ENCODE results near the gene DNM3.
A peak's percentile ranks its signal among the peaks of the same experiment; 100 is the strongest.

Gene DNM3

DNA sequence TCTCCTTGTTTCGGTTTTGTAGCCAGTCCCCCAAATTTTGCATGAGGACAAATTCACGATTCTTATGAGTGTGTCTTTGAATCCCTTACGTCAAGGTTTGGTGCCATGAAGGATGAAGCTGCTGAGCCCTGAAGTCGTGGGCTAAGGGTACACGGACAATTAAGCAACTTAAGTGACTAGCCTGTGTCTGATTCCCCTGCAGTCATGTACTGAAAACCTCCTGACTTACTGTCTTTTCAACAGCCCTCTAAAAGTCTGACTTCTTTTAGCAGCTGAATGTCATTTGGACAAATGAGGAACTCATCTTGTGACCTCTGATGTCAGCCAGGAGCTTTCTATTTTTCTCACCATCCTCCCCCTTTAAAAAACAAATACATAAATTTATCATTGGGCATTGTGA is 552.1 kb downstream of the DNM3 start:
- H3K4me3 ChIP-seq (ENCODE audit: low read depth in 1 of 2, low read length in 2 of 2), result no peak overlapping the region
- no peak overlapping the region for H3K9ac ChIP-seq (ENCODE audit: low read depth in 1 of 2, low read length in 2 of 2)
- H3K27me3 ChIP-seq (ENCODE audit: control insufficient read depth in 1 of 2, insufficient read depth in 2 of 2, low read length in 2 of 2), result no peaks in the 10 kb centered on the region
- no peaks in the 10 kb centered on the region for H3K36me3 ChIP-seq (ENCODE audit: control insufficient read depth in 1 of 2, insufficient read depth in 2 of 2, low read length in 2 of 2)
- H3K9me3 ChIP-seq (ENCODE audit: control insufficient read depth in 1 of 2, low read length in 2 of 2), result no peaks in the 10 kb centered on the region
- no peak overlapping the region for H3K27ac ChIP-seq (ENCODE audit: low read depth, low read length)
- H3K4me1 ChIP-seq (ENCODE audit: control insufficient read depth in 1 of 2, insufficient read depth in 2 of 2, low read length in 2 of 2), result peaks cover 9 to 11% of the 10 kb centered on the region in 2 donors

- Histone ChIP-seq H3K27ac (ENCODE audit: low read depth, low read length) (peak overlapping the region; percentile 13), H3K9me3 (ENCODE audit: control insufficient read depth in 1 of 2, low read length in 2 of 2) (no peaks in the 10 kb centered on the region), H3K4me3 (ENCODE audit: low read depth in 1 of 2, low read length in 2 of 2) (peak overlapping the region in 1 of 2 donors; percentile 53), H3K9ac (ENCODE audit: low read depth in 1 of 2, low read length in 2 of 2) (no peak overlapping the region), H3K27me3 (ENCODE audit: control insufficient read depth in 1 of 2, insufficient read depth in 2 of 2, low read length in 2 of 2) (no peaks in the 10 kb centered on the region), H3K36me3 (ENCODE audit: control insufficient read depth in 1 of 2, insufficient read depth in 2 of 2, low read length in 2 of 2) (no peaks in the 10 kb centered on the region), H3K4me1 (ENCODE audit: control insufficient read depth in 1 of 2, insufficient read depth in 2 of 2, low read length in 2 of 2) (peaks cover 11% of the 10 kb centered on the region in 2 donors)
Measured at GRCh38 chr1:172394141-172394751, 552.9 kb downstream of the DNM3 start.

GRCh38 chr1:172394811-172395210 is 553.5 kb downstream of the DNM3 start:
- no peaks in the 10 kb centered on the region for H3K9me3 ChIP-seq (ENCODE audit: control insufficient read depth in 1 of 2, low read length in 2 of 2)
- no peak overlapping the region for H3K4me3 ChIP-seq (ENCODE audit: low read depth in 1 of 2, low read length in 2 of 2)
- H3K36me3 ChIP-seq (ENCODE audit: control insufficient read depth in 1 of 2, insufficient read depth in 2 of 2, low read length in 2 of 2), result no peaks in the 10 kb centered on the region
- H3K27ac ChIP-seq (ENCODE audit: low read depth, low read length), result no peak overlapping the region
- H3K27me3 ChIP-seq (ENCODE audit: control insufficient read depth in 1 of 2, insufficient read depth in 2 of 2, low read length in 2 of 2), result no peaks in the 10 kb centered on the region
- no peak overlapping the region for H3K9ac ChIP-seq (ENCODE audit: low read depth in 1 of 2, low read length in 2 of 2)
- H3K4me1 ChIP-seq (ENCODE audit: control insufficient read depth in 1 of 2, insufficient read depth in 2 of 2, low read length in 2 of 2), result peaks cover 11 to 13% of the 10 kb centered on the region in 2 donors

DNA sequence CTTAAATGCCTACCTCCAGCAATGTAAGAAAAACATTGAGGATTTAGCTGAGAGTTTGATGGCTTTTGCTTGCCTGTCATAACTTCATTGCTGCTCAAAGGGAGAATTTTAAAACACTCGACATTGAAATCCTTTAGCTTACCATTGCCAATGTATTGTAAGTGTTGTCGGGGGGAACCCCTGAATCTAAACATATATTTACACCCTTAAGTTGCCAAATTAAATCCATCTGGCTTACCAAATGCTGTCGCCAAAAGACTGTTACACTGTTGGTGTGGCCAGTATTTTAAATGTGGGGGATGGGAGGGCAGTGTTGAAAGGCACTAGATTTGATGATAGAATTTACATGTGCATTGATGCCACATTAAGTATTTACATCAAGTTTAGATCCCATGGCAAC is 554.3 kb downstream of the DNM3 start:
- H3K4me1 ChIP-seq (ENCODE audit: control insufficient read depth in 1 of 2, insufficient read depth in 2 of 2, low read length in 2 of 2), result peaks cover 11 to 18% of the 10 kb centered on the region in 2 donors
- no peak overlapping the region for H3K27ac ChIP-seq (ENCODE audit: low read depth, low read length)
- H3K9me3 ChIP-seq (ENCODE audit: control insufficient read depth in 1 of 2, low read length in 2 of 2), result no peaks in the 10 kb centered on the region
- no peaks in the 10 kb centered on the region for H3K36me3 ChIP-seq (ENCODE audit: control insufficient read depth in 1 of 2, insufficient read depth in 2 of 2, low read length in 2 of 2)
- H3K4me3 ChIP-seq (ENCODE audit: low read depth in 1 of 2, low read length in 2 of 2), result no peak overlapping the region
- H3K27me3 ChIP-seq (ENCODE audit: control insufficient read depth in 1 of 2, insufficient read depth in 2 of 2, low read length in 2 of 2), result no peaks in the 10 kb centered on the region
- H3K9ac ChIP-seq (ENCODE audit: low read depth in 1 of 2, low read length in 2 of 2), result no peak overlapping the region

- Histone ChIP-seq H3K36me3 (ENCODE audit: control insufficient read depth in 1 of 2, insufficient read depth in 2 of 2, low read length in 2 of 2) (no peaks in the 10 kb centered on the region), H3K9me3 (ENCODE audit: control insufficient read depth in 1 of 2, low read length in 2 of 2) (no peaks in the 10 kb centered on the region), H3K4me3 (ENCODE audit: low read depth in 1 of 2, low read length in 2 of 2) (no peak overlapping the region), H3K27me3 (ENCODE audit: control insufficient read depth in 1 of 2, insufficient read depth in 2 of 2, low read length in 2 of 2) (no peaks in the 10 kb centered on the region), H3K27ac (ENCODE audit: low read depth, low read length) (no peak overlapping the region), H3K4me1 (ENCODE audit: control insufficient read depth in 1 of 2, insufficient read depth in 2 of 2, low read length in 2 of 2) (peaks cover 11 to 18% of the 10 kb centered on the region in 2 donors), H3K9ac (ENCODE audit: low read depth in 1 of 2, low read length in 2 of 2) (no peak overlapping the region)
Measured at GRCh38 chr1:172397221-172397620, 555.9 kb downstream of the DNM3 start.

DNA sequence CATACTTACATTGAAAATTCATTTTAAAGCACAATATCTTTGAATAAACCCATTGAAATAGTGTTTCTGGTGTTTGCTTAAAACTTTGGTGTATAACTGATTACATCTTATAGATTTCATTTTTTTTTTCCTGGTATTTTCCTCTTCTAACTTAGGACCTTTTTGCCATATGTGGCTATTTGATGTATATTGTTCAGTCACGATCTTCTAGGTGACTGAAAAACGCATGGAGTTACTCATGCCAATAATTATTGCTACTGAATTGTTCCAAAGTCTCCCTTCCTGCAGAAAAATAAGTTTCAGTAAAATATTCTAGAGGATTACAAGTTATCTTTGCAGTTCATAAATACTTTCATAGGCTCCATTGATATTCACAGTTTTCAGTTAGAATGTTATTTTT is 556.3 kb downstream of the DNM3 start:
- Histone ChIP-seq H3K4me3 (ENCODE audit: low read depth in 1 of 2, low read length in 2 of 2) (no peak overlapping the region), H3K4me1 (ENCODE audit: control insufficient read depth in 1 of 2, insufficient read depth in 2 of 2, low read length in 2 of 2) (peaks cover 11 to 18% of the 10 kb centered on the region in 2 donors), H3K27me3 (ENCODE audit: control insufficient read depth in 1 of 2, insufficient read depth in 2 of 2, low read length in 2 of 2) (no peaks in the 10 kb centered on the region), H3K9ac (ENCODE audit: low read depth in 1 of 2, low read length in 2 of 2) (no peak overlapping the region), H3K27ac (ENCODE audit: low read depth, low read length) (no peak overlapping the region), H3K36me3 (ENCODE audit: control insufficient read depth in 1 of 2, insufficient read depth in 2 of 2, low read length in 2 of 2) (no peaks in the 10 kb centered on the region), H3K9me3 (ENCODE audit: control insufficient read depth in 1 of 2, low read length in 2 of 2) (no peaks in the 10 kb centered on the region)

DNA sequence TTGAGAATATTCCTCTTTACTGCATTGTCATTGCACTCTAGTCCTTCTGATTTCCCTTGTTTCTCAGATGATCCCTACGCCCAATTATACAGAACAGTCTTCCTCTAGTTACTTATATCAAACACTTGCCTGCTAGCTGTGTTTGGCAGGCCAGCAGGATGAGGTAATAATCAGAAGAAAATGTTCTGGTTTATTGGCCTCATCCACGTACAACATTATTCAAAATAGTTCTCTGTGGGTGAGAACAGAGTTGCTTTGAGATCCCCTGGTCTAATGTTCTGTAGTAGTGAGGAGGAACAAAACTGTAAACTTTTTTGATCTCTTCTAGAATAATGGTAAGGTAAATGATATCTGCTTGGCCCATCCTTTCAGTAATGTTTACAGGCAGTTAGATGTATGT is 556.9 kb downstream of the DNM3 start:
- no peaks in the 10 kb centered on the region for H3K27me3 ChIP-seq (ENCODE audit: control insufficient read depth in 1 of 2, insufficient read depth in 2 of 2, low read length in 2 of 2)
- H3K27ac ChIP-seq (ENCODE audit: low read depth, low read length), result no peak overlapping the region

GRCh38 chr1:172398970-172399755 is 557.9 kb downstream of the DNM3 start:
- H3K4me3 ChIP-seq (ENCODE audit: low read depth in 1 of 2, low read length in 2 of 2), result peak overlapping the region; percentile 33 to 62
- H3K27ac ChIP-seq (ENCODE audit: low read depth, low read length), result peak overlapping the region; percentile 32
- H3K9me3 ChIP-seq (ENCODE audit: control insufficient read depth in 1 of 2, low read length in 2 of 2), result no peaks in the 10 kb centered on the region
- no peaks in the 10 kb centered on the region for H3K27me3 ChIP-seq (ENCODE audit: control insufficient read depth in 1 of 2, insufficient read depth in 2 of 2, low read length in 2 of 2)
- peak overlapping the region; percentile 27 to 41 for H3K9ac ChIP-seq (ENCODE audit: low read depth in 1 of 2, low read length in 2 of 2)
- H3K4me1 ChIP-seq (ENCODE audit: control insufficient read depth in 1 of 2, insufficient read depth in 2 of 2, low read length in 2 of 2), result peaks cover 8 to 16% of the 10 kb centered on the region in 2 donors
- H3K36me3 ChIP-seq (ENCODE audit: control insufficient read depth in 1 of 2, insufficient read depth in 2 of 2, low read length in 2 of 2), result no peaks in the 10 kb centered on the region

More for the DNA sequence above, 556.9 kb downstream of the DNM3 start:
- Histone ChIP-seq H3K9ac (ENCODE audit: low read depth in 1 of 2, low read length in 2 of 2) (no peak overlapping the region), H3K9me3 (ENCODE audit: control insufficient read depth in 1 of 2, low read length in 2 of 2) (no peaks in the 10 kb centered on the region), H3K4me3 (ENCODE audit: low read depth in 1 of 2, low read length in 2 of 2) (no peak overlapping the region), H3K4me1 (ENCODE audit: control insufficient read depth in 1 of 2, insufficient read depth in 2 of 2, low read length in 2 of 2) (peaks cover 11 to 18% of the 10 kb centered on the region in 2 donors), H3K36me3 (ENCODE audit: control insufficient read depth in 1 of 2, insufficient read depth in 2 of 2, low read length in 2 of 2) (no peaks in the 10 kb centered on the region)

DNA sequence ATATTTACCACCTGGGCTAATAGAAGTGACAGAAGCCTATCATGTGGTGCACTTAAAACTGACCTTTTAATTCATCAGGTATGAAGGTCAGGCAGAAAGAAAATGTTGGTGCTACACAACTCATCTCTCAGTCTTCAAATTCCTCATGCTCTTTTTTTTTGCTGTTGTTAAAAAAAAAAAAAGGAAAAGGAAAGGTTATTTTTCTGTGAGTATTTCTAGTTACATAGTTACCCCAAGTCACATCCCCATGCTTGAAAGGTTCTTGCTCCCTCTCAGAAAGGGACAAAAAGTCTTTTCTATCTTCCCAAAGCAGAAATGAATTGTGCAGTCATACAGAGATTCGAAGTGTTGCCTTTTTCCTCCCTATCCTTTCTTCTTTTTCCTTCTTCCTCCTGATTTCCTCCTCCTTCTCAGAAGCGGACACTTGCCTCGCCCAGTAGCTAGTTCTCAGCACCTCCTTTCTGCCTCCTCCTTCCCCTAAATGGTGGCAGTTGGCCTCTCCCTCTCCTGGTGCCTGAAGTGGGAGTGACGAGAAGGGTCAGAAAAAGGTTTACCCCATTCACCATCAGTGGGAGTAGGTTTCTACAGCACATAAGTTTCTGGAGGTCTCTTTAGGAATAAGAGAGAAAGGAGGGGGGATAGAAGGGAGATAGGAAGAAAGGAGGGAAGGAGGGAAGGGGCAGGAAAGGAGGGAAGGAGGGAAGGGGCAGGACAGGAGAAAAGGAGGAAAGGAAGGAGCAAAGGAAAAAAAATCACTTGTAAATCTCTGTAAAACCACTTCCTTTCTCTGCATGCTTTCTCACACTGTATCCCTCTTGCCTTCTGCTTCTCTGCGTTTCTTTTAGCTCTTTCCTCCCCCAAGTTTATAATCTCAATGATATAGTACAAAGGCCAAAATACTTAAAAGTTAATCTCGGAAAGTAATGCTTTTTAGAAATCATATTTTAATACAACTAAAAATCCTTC is 558.7 kb downstream of the DNM3 start:
- H3K9ac ChIP-seq (ENCODE audit: low read depth in 1 of 2, low read length in 2 of 2), result no peak overlapping the region

GRCh38 chr1:172400722-172401105 is 559.4 kb downstream of the DNM3 start:
- H3K9ac ChIP-seq (ENCODE audit: low read depth in 1 of 2, low read length in 2 of 2), result no peak overlapping the region
- no peak overlapping the region for H3K27ac ChIP-seq (ENCODE audit: low read depth, low read length)
- H3K9me3 ChIP-seq (ENCODE audit: control insufficient read depth in 1 of 2, low read length in 2 of 2), result no peaks in the 10 kb centered on the region
- H3K27me3 ChIP-seq (ENCODE audit: control insufficient read depth in 1 of 2, insufficient read depth in 2 of 2, low read length in 2 of 2), result no peaks in the 10 kb centered on the region
- peaks cover 0 to 9% of the 10 kb centered on the region in 2 donors for H3K4me1 ChIP-seq (ENCODE audit: control insufficient read depth in 1 of 2, insufficient read depth in 2 of 2, low read length in 2 of 2)
- no peaks in the 10 kb centered on the region for H3K36me3 ChIP-seq (ENCODE audit: control insufficient read depth in 1 of 2, insufficient read depth in 2 of 2, low read length in 2 of 2)
- no peak overlapping the region for H3K4me3 ChIP-seq (ENCODE audit: low read depth in 1 of 2, low read length in 2 of 2)

More for the DNA sequence above, 558.7 kb downstream of the DNM3 start:
- Histone ChIP-seq H3K27ac (ENCODE audit: low read depth, low read length) (no peak overlapping the region), H3K9me3 (ENCODE audit: control insufficient read depth in 1 of 2, low read length in 2 of 2) (no peaks in the 10 kb centered on the region), H3K36me3 (ENCODE audit: control insufficient read depth in 1 of 2, insufficient read depth in 2 of 2, low read length in 2 of 2) (no peaks in the 10 kb centered on the region), H3K4me3 (ENCODE audit: low read depth in 1 of 2, low read length in 2 of 2) (no peak overlapping the region), H3K27me3 (ENCODE audit: control insufficient read depth in 1 of 2, insufficient read depth in 2 of 2, low read length in 2 of 2) (no peaks in the 10 kb centered on the region), H3K4me1 (ENCODE audit: control insufficient read depth in 1 of 2, insufficient read depth in 2 of 2, low read length in 2 of 2) (peaks cover 0 to 9% of the 10 kb centered on the region in 2 donors)
